ENCODE results near the gene TSPAN1.

Gene TSPAN1

DNA sequence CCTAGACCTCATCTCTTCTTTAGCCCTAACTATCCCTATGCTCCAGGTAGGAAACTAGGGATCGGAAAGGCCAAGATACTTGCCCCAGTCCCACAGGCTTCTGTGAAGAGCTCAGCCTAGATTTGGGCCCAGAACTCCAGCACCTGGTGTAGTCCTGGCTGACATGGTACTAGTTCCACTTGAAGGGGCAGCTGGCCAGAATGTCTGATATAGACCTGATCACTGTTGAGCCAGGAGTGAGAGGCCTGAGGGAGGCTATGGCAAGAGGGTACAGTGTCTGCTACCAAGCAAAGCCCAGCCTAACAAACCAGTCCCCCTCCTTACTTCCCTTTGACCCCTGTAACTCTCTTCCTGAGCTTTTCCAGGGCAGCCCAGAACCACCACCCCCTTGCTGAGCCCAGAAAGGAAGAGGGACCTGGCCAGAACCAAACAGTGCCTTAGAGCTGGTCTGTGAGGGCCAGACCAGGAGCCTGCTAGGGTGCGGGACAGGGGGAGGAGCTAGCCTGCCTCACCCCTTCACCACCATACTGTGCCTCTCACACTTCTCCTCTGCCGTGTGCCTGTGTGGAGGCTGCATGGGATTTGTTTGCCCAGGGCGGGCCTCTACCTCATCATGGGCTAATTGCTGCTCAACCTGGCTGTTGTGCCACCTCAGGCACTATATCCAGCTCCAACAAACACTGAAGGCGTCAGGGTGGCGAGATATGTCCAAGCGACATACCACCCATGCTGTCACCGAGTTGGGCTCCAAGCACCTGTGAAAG lies 12.4 kb downstream of the TSPAN1 start:
- no peak for DNase-seq (ENCODE audit: low read depth)

DNA sequence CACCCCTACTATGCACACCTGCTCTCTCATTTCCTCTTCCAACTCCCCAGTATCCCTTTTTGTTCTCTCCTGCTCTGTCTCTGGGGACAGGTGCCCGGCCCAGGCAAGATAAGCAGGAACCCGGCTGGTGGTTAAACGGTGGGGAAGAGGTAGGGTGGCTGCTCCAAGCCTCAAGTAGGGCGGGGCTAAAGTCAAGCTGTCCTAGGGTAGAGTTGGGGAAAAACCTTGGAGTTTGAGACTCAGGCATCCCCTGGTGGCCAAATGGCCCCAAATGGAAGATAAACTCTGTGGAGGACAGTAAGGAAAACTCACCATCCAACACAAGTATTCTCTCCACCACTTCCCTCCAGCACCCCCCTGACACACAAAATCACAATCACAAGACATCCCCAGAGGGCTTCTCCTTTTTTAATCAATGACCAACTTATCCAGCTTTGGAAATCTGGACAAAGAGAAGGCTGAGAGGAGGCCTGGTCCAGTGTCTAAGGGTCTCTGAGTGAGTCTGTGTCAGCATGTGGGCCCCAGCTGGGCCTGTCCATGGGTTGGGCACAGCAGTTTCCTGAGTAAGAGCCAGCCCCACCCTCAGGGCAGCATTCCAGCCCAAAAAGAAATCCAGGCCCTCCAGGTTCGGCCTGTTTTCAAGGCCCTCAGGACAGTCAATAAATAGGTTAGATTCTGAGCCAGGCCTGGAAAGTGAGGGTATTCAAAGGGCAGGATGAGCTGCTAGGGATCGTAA lies 13.6 kb downstream of the TSPAN1 start:
- no peak for DNase-seq (ENCODE audit: low read depth)

DNA sequence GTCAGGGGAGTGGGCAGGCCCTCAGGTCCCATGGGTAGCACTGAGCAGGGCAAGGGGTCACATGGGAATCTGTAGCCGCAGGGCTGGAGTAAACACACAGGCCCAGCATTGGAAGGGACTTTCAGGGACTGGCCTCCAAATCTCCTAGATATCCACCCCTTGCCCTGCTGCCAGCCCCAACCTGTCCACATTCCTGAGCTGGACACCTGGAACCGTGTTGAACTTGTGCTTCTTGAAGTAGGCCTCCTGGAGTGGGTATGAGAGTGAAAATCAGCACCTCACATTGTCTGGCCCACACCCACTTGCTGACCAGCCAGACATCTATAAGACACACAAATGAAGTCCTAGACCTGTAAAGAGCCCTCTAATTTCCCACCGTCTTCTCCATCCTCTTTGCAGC lies 15.7 kb downstream of the TSPAN1 start:
- DNase-seq (ENCODE audit: low read depth) = no peak

DNA sequence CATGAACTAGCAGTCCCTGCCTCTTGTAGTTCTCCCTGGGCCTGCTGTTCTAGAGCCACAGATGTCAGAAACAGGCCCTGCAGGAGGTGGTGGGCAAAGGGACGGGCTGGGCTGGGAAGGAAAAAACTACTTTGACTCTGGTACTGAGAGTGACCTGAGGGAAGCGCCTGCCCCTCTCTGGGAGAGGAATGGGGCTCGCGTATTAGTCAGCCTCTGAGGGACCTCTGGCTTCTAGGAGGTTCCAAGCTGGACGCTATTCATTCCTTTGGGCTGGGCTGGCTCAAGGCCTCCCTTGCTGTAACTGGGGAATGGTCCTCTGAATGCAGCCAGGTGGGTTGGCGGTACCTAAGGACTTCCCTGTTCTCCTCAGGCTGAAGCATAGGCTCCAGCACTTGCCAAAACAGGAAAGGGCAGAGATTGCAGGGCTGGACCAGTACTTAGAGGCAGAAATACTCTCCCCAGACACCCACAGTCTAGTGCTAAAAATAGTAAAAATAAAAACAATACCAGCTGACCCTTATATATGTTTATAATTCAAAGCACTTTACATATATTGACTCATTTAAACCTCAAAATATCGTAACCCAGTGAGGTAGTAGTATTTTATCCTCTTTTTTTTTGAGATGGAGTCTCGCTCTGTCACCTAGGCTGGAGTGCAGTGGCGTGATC lies 16.3 kb downstream of the TSPAN1 start:
- no peak for DNase-seq (ENCODE audit: low read depth)

DNA sequence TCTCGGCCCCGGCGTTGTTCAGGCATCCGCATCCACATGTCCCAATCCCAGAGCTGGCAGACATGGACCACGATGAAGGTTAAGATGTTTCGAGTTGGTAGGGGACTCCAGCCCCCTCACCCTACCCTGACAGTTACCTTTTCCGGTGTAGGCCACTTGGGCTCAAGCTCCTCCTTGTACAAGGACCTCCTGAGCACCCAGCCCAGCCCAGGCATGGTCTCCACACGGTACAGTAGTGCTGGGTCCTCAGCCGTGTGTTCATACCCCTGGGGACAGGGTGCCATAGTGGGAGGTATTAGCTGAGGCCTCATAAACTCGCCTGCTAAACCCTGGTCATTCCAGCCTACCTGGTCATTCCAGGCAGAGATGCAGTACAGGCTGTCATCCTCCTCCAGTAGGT lies 17.3 kb downstream of the TSPAN1 start:
- no peak for DNase-seq (ENCODE audit: low read depth)

GRCh38 chr1:46193285-46193684 lies 18.4 kb downstream of the TSPAN1 start:
- no peak for DNase-seq (ENCODE audit: low read depth)

GRCh38 chr1:46193984-46194570 lies 19.2 kb downstream of the TSPAN1 start:
- DNase-seq (ENCODE audit: low read depth) = no peak

DNA sequence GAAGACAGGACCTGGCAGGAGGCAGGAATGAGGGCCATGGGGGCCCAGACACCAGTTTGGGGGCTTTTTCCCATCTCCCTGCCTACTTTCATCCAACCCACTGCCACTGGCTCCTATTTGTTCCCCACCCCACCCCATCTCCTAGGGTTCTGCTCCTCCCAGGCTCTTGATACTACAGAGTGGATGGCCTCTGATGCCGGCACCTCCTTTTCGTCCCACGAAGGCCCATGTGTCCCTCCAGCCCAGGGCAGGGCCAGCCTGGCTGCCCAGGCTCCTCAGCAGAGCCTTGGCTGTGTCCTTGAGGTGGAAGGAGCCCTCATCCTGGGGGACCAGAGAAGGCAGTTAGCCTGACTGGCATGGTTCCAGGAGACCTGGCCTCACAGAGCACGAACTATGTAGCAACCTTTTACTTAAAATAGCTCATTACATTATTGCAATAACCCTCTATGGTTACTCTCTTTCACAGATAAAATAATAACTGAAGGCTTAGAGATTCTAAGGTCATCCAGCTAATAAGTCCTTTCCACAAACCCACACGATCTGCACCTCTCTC lies 19.8 kb downstream of the TSPAN1 start:
- DNase-seq (ENCODE audit: low read depth) = no peak

- no peak for DNase-seq (ENCODE audit: low read depth)
Observed at GRCh38 chr1:46196609-46197008, 21.7 kb downstream of the TSPAN1 start.

DNA sequence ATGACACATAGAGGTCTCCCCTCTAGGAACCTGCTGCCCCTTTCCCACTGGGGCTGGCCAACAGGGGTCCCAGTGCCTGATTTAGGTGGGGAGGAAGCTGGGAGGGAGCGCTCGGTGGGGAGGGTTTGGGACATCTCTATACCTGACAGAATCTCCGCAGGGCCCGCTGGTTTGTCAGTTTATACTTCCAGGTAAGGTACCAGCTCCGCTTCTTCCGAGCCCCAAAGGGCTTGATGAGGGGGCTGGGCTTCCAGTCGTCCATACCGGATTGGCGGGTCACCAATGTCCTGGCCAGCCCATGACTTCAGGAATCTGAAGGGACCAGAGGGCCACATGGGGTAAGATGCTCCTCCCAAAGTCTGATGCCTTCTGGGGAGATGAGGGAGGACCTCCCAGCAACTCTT lies 22.7 kb downstream of the TSPAN1 start:
- DNase-seq (ENCODE audit: low read depth) = no peak

DNA sequence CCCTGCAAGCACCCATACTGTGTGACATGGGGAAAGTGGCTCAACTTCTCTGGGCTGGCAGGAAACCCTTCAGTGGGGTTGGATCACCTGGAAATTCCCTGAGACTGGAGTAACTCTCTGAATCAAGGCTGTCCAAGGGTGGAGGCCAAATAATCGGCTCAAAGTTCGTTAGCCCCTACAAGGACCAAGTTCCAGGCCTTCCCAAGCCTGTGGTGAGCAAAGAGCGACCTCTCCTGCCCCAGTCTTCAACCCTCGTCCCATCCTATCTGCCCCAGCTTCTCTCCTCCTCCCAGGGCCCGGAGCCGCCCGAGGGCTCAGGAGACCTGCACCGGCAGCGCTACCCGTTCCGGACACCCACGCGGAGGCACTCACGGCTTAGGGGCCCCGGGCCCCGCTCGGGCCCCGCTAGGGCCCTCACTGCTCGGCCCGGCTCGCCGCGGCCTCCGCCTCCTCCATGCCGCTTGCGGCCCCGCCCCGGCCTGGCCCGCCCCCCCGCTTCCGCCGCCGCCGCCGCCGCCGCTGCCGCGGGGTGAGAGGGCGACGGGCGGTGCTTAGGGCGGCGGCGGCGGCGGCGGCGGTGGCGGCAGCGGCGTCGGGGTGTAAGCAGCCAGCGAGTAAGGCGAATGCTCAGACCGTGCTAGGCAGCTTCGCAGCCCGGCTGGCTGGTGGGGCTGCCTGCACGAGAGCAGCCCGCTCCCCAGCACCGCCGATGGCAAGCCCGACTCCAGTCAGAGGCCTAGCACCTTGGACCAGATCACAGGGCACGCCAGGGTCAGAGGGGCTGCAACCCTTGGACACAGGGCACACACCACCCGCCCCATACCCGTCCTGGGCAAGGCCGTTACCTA lies 23.3 kb downstream of the TSPAN1 start, which contains the start of gene POMGNT1:
TSS of gene POMGNT1 (minus strand) at position 471 of the 848 bp plus-strand sequence. CDS start 613 bp downstream, outside the sequence.
- DNase-seq (ENCODE audit: low read depth) = peak; percentile 42

DNA sequence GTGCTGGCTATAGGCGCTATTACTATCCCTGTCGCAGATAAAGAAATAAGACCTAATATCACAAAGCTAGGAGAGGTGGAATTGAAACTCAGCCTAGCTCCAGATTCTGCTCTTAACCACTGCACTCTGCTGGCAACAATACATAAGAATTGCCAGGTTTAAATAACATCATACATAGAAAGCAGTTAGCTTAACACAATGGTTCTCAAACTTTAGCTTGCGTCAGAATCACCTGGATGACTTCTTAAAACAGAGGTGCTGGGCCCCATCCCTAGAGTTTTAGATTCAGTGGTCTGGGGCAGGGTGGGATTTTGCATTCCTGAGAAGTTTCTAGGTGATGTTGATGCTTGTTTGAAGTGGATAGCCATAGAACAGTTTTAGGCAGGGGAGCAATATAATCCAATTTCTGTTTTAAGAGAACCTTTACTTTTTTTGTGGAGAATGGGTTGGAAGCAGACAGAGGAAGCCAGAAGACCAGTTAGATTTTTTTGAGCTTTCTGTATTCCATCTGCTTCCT lies 24.4 kb downstream of the TSPAN1 start:
- DNase-seq (ENCODE audit: low read depth) = no peak

GRCh38 chr1:46203738-46204405 lies 29.0 kb downstream of the TSPAN1 start:
- no peak for DNase-seq (ENCODE audit: low read depth)

- DNase-seq (ENCODE audit: low read depth) = no peak
Observed at GRCh38 chr1:46204406-46204742, 29.5 kb downstream of the TSPAN1 start.

GRCh38 chr1:46205141-46205540 lies 30.3 kb downstream of the TSPAN1 start:
- DNase-seq (ENCODE audit: low read depth) = no peak

GRCh38 chr1:46205791-46206190 lies 30.9 kb downstream of the TSPAN1 start:
- no peak for DNase-seq (ENCODE audit: low read depth)

GRCh38 chr1:46206399-46206798 lies 31.5 kb downstream of the TSPAN1 start:
- no peak for DNase-seq (ENCODE audit: low read depth)

- no peak for DNase-seq (ENCODE audit: low read depth)
Observed at GRCh38 chr1:46210561-46210960, 35.7 kb downstream of the TSPAN1 start.

- DNase-seq (ENCODE audit: low read depth) = no peak
Observed at GRCh38 chr1:46211051-46211450, 36.2 kb downstream of the TSPAN1 start.

- DNase-seq (ENCODE audit: low read depth) = no peak
Observed at GRCh38 chr1:46215504-46215903, 40.6 kb downstream of the TSPAN1 start.

DNA sequence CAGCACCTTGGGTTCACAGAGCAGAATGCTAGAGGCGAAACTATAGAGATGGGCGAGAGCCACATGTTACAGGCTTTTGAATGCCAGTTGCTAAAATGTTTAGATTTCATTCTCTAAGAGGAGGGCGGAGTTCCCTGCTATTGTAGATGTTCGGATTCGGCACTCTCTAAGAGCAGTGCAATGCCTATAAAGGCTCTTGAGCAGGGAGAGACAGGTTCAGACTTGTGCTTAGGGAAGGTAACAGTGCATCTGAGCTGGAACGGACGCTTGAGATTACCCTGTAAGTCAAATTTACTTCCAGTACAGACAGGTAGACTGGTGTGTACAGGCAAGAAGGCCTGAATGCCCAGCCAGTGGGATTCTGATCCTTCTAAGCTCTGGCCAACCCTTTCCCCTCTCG lies 43.6 kb downstream of the TSPAN1 start:
- no peak for DNase-seq (ENCODE audit: low read depth)
